Activated CD8-positive, alpha-beta memory T cell treated with anti-CD3 and anti-CD28 coated beads, Interleukin-2, amount 50 U/mL, for 24 hours (primary cell): ENCODE results near the gene SORCS2.
A peak's percentile ranks its signal among the peaks of the same experiment; 100 is the strongest.

Experiments used
- DNase-seq: peaks from one replicate; pipeline ENCODE4 v3.0.0-alpha.2; 2020; ENCODE audit errors: extremely low read depth

Gene SORCS2

DNA sequence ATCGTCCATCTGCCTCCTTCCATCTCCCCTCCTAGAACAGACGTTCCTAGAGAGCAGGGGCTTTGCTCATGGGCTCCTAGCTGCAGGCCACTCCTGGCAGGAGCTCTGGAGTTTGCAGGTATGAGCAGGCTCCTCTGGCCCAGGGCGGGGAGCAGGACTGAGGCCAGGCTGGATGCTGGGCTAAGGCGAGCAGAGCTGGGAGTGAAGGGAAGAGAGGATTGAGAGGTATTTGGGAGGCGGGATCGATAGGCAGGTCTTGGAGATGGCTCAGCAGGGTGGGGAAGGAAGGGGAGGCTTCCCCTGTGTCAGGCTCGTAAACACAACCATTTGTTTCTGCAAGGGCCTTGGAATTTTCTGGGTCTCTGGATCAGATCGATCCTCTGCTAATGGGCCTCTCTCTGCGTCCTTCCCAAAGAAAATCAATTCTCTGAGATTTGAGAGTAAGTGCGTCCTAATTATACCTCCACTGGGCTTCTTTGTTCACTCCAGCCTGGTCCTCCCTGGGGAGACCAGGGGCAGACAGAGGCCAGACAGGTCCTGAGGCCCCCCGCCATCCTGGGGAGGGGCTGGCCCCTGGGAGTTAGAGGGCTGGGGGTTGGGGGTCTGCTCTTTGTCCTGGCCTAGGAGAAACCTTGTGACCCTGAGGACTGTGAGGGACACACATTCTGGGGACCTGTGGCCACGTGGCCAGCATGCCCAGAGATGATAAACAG, 337.2 kb downstream of the SORCS2 start:
- no peak for DNase-seq

DNA sequence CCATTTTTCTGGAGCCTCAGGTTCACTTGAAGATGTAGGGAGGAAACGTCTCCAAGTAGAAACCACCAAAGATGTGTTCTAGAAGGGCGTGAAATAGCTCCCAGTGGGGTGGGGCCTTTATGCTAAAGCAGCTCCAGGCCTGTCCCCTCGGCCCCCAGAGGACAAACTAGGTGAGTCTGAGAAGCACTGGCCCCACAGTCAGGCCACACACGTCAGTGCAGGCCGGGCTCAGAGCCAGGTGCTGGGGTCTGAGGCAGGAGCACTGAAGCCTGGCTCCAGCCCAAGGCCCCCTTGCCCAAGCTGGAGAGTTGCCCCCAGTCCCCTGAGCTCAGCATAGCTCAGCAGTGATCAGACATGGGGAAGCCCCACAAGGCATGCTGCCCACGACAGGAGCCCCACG, 337.7 kb downstream of the SORCS2 start:
- DNase-seq = no peak

DNA sequence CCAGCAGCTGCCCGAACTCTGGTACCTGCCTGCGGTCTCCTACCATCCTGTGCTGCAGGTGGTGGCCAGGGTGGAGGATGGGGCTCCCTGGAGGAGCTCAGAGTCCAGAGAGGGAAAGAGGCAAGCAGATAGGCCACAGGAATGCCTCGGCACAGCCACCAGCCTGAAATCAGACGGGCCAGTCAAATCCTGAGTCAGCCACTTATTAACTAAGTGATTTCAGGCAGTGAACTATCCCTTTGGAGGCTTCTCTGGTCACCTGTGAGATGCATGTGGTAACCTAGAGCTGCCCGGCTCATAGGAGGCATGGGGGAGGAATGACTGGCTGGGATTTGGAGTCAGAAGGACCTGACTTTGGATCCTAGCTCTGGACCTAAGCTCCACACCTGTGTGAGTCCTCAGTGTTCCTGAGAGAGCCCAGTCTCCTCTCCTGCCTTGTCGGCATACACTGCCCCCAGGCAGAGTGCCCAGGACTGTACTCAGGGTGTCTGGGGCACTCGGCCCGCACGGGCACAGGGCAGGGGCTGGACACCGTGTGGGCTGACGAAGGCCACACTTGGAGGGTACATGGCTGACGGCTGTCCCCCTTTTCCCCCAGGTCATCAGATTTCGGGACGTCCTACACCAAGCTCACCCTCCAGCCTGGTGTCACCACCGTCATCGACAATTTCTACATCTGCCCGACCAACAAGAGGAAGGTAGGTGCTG, 338.7 kb downstream of the SORCS2 start:
- no peak for DNase-seq

DNA sequence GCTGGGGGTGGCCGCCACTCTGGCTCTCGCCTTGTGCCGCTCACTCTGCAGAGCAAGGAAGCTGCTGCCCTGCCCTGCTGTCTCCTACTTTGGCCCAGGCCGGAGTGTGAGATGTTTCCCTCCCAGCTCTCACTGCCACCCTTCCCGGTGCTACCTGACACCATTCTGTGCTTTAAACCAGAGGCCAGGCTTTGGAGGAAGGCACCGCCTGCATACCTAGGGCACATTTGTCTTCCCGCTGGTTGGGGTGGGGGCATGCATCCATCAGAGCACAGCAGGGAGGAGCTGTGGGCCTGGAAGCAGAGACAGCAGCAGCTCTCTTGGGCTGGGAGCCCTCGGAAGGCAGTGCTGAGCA, 339.3 kb downstream of the SORCS2 start:
- no peak for DNase-seq

DNA sequence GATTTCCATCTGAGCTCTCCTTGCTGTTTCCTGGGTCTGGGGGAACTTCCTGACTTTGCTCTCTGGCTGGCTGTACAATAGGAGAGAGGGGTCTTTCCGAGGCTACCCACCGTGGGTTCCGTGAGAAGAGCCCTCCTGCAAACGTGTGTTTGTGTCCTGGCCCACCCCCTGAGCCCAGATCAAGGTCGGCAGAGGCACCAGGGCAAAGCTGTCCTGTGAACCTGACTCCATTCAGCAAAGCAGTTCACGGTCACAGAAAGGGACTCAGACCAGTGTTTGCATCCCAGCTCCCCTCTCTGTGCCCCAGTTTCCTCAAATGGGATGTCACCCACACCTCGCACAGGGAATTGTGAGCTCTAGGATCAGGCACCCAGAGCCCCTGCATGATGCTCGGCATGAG, 339.7 kb downstream of the SORCS2 start:
- no peak for DNase-seq

DNA sequence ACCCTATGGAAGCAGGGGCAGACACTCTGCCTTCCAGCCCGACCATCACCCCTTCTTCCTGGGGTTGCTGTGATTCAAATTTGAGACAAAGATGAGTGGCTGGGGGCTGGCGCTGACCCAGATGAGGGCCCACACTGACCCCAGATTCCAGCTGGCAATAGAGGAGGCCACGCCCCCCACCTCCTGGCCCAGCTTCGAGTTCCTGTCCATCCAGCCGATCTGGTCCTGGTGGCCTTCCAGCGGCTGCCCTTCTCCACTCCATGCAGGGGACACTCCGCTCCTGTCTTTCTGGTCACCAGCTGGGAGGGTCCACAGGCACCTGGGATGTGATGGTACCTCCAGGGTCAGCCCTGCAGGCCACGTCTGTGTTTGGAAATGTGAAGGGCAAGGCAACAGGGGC, 340.9 kb downstream of the SORCS2 start:
- no peak for DNase-seq

DNA sequence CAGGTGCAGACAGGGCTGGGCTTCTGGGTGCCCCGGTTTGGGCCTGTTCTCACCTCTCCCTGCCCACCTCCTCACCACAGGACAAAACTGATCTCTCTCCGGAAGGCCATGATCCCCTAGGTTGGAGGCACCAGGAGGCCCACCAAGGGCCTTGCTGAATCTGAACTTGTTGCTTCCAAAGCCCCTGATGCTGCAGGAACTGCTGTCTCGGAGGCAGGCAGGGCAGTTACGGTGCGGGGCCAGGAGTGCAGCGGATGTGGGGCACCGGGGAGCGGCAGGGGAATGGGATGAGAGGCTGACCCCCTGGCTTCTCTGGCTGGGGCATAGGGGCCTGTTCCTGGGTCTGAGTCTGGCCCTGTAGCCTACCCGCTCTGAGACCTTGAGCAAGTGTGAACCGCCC, 342.8 kb downstream of the SORCS2 start:
- DNase-seq = no peak

DNA sequence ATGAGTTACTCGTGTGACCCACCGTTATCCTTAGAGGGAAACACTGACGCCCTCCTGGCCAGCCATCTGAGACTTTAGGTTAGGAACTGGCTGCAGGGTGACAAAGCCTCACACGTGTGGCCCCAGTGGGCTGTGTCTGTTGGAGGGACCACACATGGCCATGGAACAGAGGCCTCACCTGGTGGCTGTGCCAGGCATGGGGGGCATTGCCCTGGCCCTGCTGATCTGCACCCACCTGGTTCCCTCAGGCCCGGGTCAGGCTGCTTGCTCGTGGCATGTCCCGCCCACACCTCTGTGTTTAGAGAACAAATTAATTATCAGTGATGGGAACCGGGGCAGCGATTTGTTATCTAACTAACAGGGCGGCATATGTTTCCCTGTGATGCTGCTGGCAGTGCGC, 343.3 kb downstream of the SORCS2 start:
- DNase-seq = no peak

DNA sequence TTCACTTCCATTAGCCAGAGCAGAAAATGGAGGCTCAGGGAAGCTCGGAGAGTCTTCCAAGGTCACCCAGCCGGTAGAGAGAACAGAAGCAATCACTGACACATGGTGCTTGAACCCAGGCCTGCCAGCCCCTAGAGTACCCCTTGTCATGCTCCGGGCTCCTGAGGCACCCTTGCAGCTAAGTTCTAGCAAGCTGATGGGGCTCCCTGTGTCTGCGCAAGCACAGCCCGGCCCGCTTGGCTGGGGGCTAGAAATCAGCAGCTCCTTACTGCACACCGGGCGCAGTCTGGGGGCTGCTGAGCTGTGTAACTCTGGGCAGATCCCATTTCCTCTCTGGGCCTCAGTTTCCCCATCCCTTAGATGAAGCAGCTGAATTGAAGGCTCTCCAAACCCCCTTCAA, 344.5 kb downstream of the SORCS2 start:
- DNase-seq = no peak

DNA sequence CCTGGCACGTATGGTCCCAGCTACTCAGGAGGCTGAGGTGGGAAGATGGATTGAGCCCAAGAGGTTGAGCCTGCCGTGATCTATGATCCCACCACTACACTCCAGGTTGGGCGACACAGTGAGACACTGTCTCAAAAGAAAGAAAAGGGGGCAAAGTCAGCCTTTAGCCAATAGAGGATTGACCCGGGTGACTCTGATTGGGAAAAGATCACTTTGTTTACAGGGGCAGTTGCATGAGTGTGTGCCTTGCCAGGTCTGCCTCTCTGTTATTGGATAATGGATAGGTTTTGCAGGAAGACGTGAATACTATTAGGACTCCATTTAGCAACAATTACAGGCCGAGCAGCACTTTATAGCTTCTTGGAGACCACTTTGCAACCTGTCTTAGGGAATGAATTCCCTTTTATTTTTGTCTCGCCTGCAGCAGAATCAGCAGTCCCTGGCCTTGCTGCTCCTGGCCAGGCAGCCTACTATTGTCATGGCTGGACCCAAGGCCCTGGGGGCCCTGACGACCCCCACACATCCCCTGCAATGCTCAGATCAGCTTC, 345.6 kb downstream of the SORCS2 start:
- DNase-seq = no peak

DNA sequence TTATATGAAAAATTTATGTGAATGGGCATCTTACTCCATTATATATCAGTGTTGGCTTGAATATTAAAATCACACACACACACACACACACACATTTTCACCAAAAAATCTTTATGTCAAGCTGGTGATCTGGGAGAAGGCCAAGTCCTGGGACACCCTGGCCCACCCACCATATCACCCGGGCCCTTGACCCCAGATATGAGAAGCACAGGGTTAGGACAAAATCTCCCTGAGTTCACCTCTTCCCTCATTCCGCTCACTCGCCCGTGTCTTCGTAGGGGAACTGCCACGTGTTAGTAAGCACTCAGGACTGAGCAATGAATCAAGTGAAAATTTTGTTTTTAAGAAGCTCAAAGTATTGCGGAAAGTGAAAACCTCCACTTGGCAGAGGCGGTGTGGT, 346.2 kb downstream of the SORCS2 start:
- DNase-seq = no peak

DNA sequence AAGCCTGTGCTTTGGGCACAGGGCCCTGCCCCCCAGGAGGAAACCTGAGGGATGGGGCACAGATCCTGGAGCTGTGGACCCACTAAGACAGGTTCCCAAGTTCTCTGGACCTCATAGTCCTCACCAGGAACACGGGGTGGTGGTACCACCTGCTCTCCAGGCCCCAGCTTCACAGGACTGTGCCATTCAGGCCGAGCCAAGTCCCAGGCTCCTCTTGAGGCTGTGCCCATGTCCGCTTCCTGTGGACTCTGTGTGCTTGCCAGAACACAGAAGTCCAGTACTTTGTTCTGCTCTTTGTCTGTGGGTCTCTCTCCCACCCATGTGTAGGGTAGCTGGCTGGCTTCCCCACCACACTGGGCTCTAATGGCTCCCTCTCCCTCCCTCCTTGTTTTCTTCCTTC, 346.8 kb downstream of the SORCS2 start:
- no peak for DNase-seq

DNA sequence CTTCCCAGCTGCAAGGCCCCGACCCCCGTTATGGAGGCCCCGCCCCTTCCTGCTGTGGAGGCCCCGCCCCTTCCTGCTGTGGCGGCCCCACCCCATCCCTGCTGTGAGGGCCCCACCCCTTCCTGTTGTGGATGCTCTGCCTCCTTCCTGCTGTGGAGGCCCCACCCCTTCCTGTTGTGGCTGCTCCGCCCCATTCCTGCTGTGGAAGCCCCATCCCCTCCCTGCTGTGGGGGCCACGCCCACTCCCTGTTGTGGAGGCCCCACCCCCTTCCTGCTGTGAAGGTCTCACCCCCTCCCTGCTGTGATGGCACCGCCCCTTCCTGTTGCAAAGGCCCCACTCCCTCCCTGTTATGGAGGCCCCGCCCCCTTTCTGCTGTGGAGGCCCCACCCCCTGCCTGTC, 347.3 kb downstream of the SORCS2 start:
- peak; percentile 3 for DNase-seq

DNA sequence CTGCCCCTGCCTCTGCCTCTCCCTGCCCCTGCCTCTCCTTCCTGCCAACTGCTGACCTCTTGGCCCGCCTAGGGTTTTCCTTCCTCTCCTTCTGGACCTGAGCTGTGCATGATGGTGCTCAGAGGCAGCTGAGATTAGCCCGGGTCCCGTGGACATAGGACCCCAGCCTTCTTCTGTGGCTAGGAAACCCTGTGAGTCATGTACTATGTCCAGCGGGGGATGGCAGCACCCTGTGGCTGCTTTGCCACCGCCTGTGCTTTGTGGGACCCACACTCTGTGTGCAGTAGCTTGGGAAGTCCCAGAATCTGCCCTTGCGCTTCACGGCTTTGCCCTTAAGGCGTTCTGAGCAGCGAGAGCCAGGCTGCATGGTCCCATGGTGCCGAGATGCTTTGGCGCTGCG, 347.9 kb downstream of the SORCS2 start:
- no peak for DNase-seq

DNA sequence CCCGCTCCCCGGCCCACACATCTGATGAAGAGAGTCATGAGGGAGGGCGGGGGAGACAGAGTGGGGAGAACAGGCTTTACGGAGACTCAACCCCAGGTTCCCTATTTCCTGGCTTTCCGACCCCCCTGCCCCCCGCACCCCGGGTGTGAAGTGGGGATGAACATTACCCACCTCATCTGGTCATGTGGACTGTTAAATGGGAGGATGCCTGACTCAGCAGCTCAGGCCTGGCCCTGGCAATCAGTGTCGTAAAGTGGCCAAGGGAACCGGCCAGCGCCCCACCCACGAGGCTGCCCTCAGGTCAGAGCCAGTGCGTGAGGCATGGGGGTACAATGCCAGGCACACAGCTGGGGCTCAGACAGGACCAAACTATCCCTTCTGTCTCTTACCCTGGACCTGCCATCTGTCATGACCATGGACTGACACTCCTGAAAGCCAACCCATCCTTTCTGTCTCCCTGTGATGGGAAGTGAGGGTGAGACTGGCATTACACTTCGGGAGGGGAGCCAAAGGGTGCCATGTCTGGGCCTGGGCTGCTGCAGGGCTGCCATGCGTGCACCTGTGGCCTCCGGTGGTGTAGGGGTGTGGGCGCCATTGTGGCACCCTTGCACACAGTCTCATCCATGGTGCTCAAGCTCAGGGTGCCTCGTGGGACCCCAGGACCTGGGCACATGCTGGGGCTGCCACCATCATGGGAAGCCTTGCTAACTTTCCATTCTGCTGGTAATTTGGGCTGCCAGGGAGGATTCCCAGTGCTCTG, 348.5 kb downstream of the SORCS2 start:
- no peak for DNase-seq

DNA sequence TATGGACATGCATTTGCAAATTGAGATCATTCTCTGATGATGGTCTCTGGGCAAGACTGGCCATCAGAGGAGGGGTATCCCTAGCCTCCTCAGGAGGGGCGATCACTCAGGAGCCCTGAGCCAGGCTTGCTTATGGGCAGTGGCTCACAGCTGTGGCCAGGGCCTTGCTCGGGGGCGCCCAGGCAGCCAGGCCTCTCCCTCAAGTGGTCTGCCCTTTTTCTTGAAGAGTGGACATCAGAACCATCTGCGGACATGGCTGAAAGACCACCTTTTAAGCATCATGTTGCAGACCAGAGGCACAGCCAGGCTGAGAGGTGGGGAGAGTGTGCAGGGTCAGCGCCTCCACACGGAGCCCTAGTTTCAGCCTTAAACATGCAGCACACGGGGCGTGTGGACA, 349.1 kb downstream of the SORCS2 start:
- no peak for DNase-seq

DNA sequence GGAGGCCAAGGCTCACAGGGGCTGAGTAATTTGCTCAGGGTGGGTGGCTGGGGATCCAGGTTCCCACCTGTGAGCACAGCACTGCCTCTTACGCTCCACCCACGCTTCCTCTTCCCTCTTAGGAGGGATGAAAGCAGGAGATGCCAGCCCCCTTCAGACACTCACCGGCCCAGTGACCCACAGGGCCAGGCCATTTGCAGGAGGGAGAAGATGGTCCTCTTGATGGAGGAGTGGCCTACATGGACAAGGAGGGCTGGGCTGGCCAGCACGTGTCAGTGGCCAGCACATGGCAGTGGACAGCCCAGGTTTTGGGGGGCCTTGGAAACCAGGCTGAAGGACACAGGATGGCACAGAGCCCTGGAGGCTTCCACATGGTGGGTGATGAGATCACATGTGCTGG, 350.4 kb downstream of the SORCS2 start:
- no peak for DNase-seq

DNA sequence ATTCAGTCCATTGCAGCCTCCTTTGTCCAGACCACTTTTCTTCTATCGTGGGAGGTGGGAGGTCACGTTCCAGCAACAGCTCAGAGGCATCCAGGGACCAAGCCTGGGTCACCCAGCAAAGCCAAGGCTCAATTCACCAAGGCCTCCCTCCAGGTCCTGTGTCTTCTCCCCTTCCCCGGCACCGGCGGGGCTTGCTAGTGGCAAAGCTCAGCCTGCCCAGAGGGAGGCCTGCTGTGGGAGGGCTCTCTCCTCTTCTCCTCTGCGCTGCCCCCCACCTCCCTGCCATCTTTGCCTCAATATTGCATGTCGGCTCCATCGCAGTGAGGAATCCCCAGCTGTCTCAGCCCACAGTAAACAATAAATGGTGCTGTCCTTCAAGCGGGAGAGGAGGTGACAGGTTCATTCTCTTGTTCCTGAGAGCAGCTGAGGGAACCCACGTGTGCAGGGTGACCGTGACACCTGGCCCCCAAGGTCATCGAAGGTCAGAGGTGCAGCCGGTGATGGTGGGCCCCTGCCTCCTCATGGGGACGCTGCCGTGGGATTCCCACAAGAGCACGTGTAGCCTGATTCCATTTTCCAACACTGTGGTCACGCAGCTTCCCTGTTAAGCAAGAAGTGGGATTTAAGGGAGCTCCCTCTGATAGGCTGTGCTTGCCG, 353.9 kb downstream of the SORCS2 start:
- DNase-seq = no peak

DNA sequence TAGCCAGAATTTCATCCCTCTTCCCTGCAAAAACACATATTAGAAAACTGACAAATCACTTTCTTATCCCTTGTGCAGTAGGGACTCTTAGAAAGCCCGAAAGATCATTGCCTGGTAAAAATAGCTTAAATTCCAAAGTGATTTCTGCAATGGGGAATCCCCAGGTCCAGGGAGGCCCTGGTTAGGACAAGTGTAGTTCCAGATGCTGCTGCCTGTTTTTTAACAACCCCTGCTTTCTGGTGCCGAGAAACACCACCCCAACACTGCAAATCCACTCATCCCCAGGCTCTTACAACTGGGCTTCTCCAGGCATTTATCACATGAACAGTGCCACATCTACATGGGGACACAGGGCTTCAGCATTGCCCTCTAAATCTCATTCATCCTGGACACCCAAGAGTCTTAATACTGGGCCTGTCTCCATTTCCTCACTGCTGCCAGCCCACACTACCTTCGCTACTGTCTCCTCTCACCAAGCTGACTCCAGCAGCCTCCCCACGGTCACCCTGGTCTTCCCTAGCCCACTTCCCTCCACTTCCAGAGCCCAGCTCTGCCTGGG, 354.6 kb downstream of the SORCS2 start:
- no peak for DNase-seq

DNA sequence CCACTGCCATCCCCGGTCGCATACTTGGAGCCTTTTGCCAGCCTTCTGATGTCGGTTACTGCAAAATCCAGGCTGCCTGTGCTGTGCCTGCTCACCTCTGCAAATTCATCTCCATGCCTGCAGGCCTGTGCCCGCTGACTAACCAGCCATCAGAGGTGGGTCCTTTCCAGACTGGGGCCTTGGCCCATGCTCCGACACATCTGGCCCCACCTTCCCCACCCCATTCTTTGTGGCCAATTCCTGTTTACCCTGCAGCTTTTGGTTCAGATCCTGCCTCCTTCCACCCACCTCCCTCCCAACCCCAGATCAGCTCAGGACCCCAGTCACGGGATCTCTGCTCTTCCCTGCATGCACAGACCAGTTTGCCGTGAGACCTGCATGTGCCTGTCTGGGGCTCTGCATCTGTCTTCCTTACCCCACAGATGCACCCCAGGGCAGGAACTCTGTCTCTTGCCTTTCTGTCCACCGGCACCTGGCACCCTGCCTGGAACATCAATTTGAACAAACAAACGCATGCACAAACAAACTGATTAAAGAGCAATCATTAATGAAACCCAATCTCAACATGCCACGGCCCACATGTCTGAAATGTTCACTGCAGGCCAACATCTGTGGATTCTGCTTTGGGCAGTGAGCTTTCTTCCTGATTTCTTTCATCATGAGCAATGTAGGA, 355.2 kb downstream of the SORCS2 start:
- no peak for DNase-seq

DNA sequence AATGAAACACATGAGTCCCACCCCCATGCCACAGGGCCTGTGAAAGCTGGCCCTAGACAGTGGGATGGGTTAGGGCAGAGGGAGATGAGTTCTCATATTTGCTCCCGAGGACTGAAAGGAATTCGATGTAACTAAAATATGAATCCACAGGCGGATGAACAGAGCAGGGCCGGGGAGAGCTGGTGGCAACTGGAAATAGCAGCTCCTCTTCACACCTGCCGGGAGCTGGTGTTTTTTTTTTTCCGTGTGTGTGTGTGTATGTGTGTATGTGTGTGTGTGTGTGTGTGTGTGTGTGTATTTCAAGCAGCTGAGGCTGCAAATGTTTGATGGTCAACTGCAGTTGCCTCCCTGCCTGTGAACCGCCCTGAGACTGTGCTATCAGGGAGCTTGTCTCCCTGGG, 357.5 kb downstream of the SORCS2 start:
- DNase-seq = no peak
